Measurements from ENCODE around the gene GPRC5A. TPM values are rescaled to one million over a fixed set of nuclear protein-coding genes. Genes with fewer than 3 reads are reported as not detected.
A peak's percentile ranks its signal among the peaks of the same experiment; 100 is the strongest.

The GPRC5A gene
- total and polyA plus RNA-seq, 8 donors = 0.58 to 112 (median 23.9) TPM

DNA sequence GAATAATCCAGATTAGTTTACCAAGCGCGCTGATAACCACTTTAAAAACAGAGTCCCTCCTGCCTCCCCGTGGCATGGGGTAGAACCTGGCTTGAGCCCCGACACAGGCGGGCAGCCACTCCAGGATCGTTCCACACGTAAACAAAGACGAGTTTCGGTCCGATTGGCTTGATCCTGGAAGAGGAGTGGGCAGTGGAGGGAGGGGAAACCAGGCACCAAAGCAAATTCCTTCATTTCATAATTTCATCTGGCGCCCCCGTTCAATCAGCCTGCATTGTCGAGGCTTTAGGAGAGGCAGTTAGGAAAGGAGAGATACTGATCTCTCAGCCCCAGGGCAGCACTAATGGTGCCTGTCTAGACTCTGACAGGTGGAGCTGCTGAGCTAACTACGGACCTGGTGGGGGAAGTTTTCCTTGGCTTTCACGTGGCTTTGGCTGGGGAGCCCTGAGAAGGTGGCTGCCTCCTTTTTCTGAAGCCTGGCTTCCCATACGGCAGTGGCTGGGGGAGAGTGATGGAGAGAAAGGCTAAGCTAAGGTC lies 751 bp upstream of the GPRC5A start:
- Histone ChIP-seq H3K4me3 (peak overlapping the region; percentile 50 to 61 (median 54)), H3K9me3 (no peaks in the 10 kb centered on the region), H3K27ac (peak overlapping the region; percentile 81 to 94 (median 88)), H3K27me3 (peaks cover 0 to 28% (median 3%) of the 10 kb centered on the region in 3 donors), H3K36me3 (no peaks in the 10 kb centered on the region), H3K4me1 (peaks cover 8 to 26% (median 22%) of the 10 kb centered on the region in 4 donors)
- DNase-seq = peak; percentile 54 to 85
- intact Hi-C loops (cut with DNase I; ENCODE audit: low total_unique reads) = no loop called here
- no peak for TF ChIP-seq EP300 (IDR thresholded peaks at IDR 0.05)
- TF ChIP-seq, protein P1, sequence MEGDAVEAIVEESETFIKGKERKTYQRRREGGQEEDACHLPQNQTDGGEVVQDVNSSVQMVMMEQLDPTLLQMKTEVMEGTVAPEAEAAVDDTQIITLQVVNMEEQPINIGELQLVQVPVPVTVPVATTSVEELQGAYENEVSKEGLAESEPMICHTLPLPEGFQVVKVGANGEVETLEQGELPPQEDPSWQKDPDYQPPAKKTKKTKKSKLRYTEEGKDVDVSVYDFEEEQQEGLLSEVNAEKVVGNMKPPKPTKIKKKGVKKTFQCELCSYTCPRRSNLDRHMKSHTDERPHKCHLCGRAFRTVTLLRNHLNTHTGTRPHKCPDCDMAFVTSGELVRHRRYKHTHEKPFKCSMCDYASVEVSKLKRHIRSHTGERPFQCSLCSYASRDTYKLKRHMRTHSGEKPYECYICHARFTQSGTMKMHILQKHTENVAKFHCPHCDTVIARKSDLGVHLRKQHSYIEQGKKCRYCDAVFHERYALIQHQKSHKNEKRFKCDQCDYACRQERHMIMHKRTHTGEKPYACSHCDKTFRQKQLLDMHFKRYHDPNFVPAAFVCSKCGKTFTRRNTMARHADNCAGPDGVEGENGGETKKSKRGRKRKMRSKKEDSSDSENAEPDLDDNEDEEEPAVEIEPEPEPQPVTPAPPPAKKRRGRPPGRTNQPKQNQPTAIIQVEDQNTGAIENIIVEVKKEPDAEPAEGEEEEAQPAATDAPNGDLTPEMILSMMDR (IDR thresholded peaks at IDR 0.05) = peak in 2 of 7 experiments; percentile 2 to 26
- 7 to 17% (median 8%) methylated on average over 14 to 16 of the region's 16 CpGs for WGBS, 5 donors

DNA sequence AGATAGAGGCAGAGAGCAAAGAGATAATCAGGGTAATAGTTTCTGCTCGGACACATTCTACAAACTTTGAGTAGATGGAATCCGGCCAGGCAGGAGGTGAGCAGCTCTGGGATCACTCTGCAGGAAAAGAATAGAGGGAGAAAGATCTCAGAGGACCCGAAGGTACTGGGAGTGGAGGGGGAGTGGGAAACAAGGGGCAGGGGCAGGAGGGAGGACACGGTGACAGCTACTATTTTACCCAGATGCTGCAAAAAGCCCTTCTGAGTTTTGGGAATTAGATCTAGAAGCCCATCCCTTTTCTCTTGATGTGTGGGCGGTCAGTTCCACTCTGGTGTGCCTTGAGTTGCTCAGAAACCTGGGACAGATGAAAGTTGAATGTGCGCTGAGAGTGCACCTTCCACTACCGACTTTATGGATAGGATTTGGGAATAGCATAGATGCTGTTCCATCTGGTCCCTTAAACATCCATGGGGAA lies 556 bp downstream of the GPRC5A start:
- no peaks in the 10 kb centered on the region for H3K36me3 ChIP-seq
- DNase-seq = no peak
- H3K27me3 ChIP-seq = peaks cover 0 to 28% (median 3%) of the 10 kb centered on the region in 3 donors
- no peaks in the 10 kb centered on the region for H3K9me3 ChIP-seq
- intact Hi-C loops (cut with DNase I; ENCODE audit: low total_unique reads) = no loop called here
- no peak for TF ChIP-seq EP300 (IDR thresholded peaks at IDR 0.05)
- TF ChIP-seq POLR2AphosphoS5 (IDR thresholded peaks at IDR 0.05) = no peak
- TF ChIP-seq, protein P1 (IDR thresholded peaks at IDR 0.05) = no peak
- TF ChIP-seq POLR2A (IDR thresholded peaks at IDR 0.05) = no peak
- H3K4me1 ChIP-seq = peaks cover 8 to 33% (median 22%) of the 10 kb centered on the region in 4 donors
- H3K4me3 ChIP-seq = peak overlapping the region; percentile 50 to 61 (median 54)
- WGBS, 5 donors = 16 to 28% (median 18%) methylated on average over 7 of the region's 7 CpGs
- peak overlapping the region; percentile 80 to 94 (median 88) for H3K27ac ChIP-seq

DNA sequence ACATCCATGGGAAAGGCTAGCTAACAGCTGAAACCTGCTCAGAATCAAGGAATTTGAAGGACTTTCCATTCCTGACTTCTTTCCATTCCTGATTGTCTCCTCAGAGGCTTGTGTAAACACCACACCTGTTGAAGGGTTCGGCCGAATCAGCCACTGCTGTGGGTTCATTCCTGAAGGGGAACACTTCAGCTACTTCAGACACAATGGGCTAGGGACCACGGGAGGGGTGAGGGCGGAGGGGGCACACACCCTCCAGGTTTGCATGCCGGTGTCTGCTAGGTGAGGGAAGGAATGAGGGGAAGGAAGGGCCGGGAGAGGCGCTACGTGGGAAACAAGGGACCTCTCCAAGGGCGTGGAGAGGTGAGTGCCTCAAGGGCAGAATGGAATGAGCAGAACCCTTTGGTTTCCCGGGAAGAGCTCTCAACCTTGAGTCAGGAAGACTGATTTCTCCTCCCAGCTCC lies 1.3 kb downstream of the GPRC5A start:
- TF ChIP-seq, protein P1 (IDR thresholded peaks at IDR 0.05) = no peak
- TF ChIP-seq EP300 (IDR thresholded peaks at IDR 0.05) (no peak), POLR2A (IDR thresholded peaks at IDR 0.05) (no peak), POLR2AphosphoS5 (IDR thresholded peaks at IDR 0.05) (no peak)
- H3K27me3 ChIP-seq = peaks cover 0 to 28% (median 3%) of the 10 kb centered on the region in 3 donors
- H3K9me3 ChIP-seq = no peaks in the 10 kb centered on the region
- peaks cover 8 to 38% (median 22%) of the 10 kb centered on the region in 4 donors for H3K4me1 ChIP-seq
- 16 to 48% (median 29%) methylated on average over 10 of the region's 10 CpGs for WGBS, 5 donors
- peak in 1 of 2 donors; percentile 54 for DNase-seq
- peak overlapping the region in 3 of 4 donors; percentile 53 to 61 (median 54) for H3K4me3 ChIP-seq
- intact Hi-C loops (cut with DNase I; ENCODE audit: low total_unique reads) = no loop called here
- peak overlapping the region; percentile 73 to 94 (median 88) for H3K27ac ChIP-seq
- H3K36me3 ChIP-seq = no peaks in the 10 kb centered on the region

DNA sequence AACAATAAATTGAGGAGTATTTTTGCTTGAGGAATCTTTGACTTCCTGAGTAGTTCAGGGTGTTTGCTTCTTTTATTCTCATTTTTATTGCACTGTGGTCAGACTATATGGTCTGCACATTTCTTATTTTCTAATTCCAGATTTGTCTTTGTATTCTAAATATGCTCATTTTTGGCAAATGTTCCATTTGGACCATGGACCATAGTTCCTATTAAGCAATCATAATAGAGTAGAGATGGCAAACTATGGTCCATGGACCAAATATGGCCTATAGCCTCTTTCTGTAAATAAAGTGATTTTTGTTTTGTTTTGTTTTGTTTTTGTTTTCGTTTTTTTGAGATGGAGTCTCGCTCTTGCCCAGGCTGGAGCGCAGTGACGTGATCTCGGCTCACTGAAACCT lies 2.1 kb downstream of the GPRC5A start:
- intact Hi-C loops (cut with DNase I; ENCODE audit: low total_unique reads) = no loop called here
- Histone ChIP-seq H3K36me3 (no peaks in the 10 kb centered on the region), H3K9me3 (no peaks in the 10 kb centered on the region), H3K4me3 (peak overlapping the region in 3 of 4 donors; percentile 53 to 61 (median 54)), H3K27me3 (peaks cover 0 to 28% (median 3%) of the 10 kb centered on the region in 3 donors), H3K4me1 (peaks cover 8 to 46% (median 22%) of the 10 kb centered on the region in 4 donors), H3K27ac (peak overlapping the region in 2 of 5 donors; percentile 83 to 94)
- TF ChIP-seq POLR2A (IDR thresholded peaks at IDR 0.05) (no peak), EP300 (IDR thresholded peaks at IDR 0.05) (no peak), POLR2AphosphoS5 (IDR thresholded peaks at IDR 0.05) (no peak)
- TF ChIP-seq, protein P1 (IDR thresholded peaks at IDR 0.05) = no peak
- 85 to 96% (median 91%) methylated on average over 5 of the region's 5 CpGs for WGBS, 5 donors
- no peak for DNase-seq
